Neural cell (in vitro differentiated cells): ENCODE results near the gene IHH. TPM values are rescaled to one million over a fixed set of nuclear protein-coding genes. Genes with fewer than 3 reads are reported as not detected.

ENCODE experiments used
- H2AFZ ChIP-seq: fragments of 200-600, 300-800 bp; sonication (generic), shearing (Covaris generic); 2 replicates; pipeline ENCODE4 v1.6.0; 2014; ENCODE audit warnings: low read depth, mild to moderate bottlenecking, antibody characterized with exemption, low read length, moderate library complexity
- H3F3A ChIP-seq: fragments of 200-600 bp; shearing (Covaris generic); 2 replicates; pipeline ENCODE4 v1.6.1; 2016; ENCODE audit warnings: mild to moderate bottlenecking, moderate library complexity, mixed read lengths, antibody characterized with exemption, low read length; ENCODE audit not compliant: insufficient read depth, poor library complexity, severe bottlenecking
- H3K27ac ChIP-seq: fragments of 200-600, 300-800 bp; sonication (generic), shearing (Covaris generic); 2 replicates; pipeline ENCODE4 v1.5.1; 2014; ENCODE audit warnings: mild to moderate bottlenecking, low read length, moderate library complexity
- H3K27me3 ChIP-seq: fragments of 300-800, 200-600 bp; sonication (generic), shearing (Covaris generic); 2 replicates; pipeline ENCODE4 v1.6.0; 2014; ENCODE audit warnings: mild to moderate bottlenecking, low read depth, low read length, moderate library complexity; ENCODE audit not compliant: insufficient read depth
- H3K36me3 ChIP-seq: fragments of 300-800, 200-600 bp; sonication (generic), shearing (Covaris generic); 2 replicates; pipeline ENCODE4 v1.5.1; 2014; ENCODE audit warnings: mild to moderate bottlenecking, antibody characterized with exemption, low read length, moderate library complexity; ENCODE audit not compliant: insufficient read depth
- H3K4me2 ChIP-seq: fragments of 300-800, 200-600 bp; sonication (generic), shearing (Covaris generic); 2 replicates; pipeline ENCODE4 v1.6.0; 2014; ENCODE audit warnings: mild to moderate bottlenecking, low read length
- H3K4me3 ChIP-seq: fragments of 300-800, 200-600 bp; sonication (generic), shearing (Covaris generic); 2 replicates; pipeline ENCODE4 v1.5.1; 2014; ENCODE audit warnings: mild to moderate bottlenecking, low read length, moderate library complexity
- H3K79me2 ChIP-seq: fragments of 200-600 bp; shearing (Covaris generic); replicated peaks from 2 replicates; pipeline ENCODE4 v1.6.0; 2014; ENCODE audit warnings: mild to moderate bottlenecking, low read length, moderate library complexity; ENCODE audit not compliant: insufficient read depth
- H3K9ac ChIP-seq: fragments of 300-800, 200-600 bp; sonication (generic), shearing (Covaris generic); 2 replicates; pipeline ENCODE4 v1.6.1; 2016; ENCODE audit warnings: mild to moderate bottlenecking, low read length, mixed read lengths
- H3K9me2 ChIP-seq: fragments of 200-600 bp; shearing (Covaris generic); 2 replicates; pipeline ENCODE4 v1.6.1; 2016; ENCODE audit warnings: mild to moderate bottlenecking, low read length, mixed read lengths; ENCODE audit not compliant: insufficient read depth
- H3K9me3 ChIP-seq: fragments of 200-600, 300-800 bp; sonication (generic), shearing (Covaris generic); 2 replicates; pipeline ENCODE4 v1.6.1; 2016; ENCODE audit warnings: mild to moderate bottlenecking, mixed run types, low read length, moderate library complexity, mixed read lengths
- H4K20me1 ChIP-seq: fragments of 200-600 bp; shearing (Covaris generic); 2 replicates; pipeline ENCODE4 v1.6.1; 2016; ENCODE audit warnings: mild to moderate bottlenecking, mixed run types; ENCODE audit not compliant: insufficient read depth
- CTCF ChIP-seq: fragments of 450-650 bp; IDR thresholded peaks from 2 replicates; pipeline ENCODE4 v1.5.1; 2014; ENCODE audit warnings: antibody characterized with exemption, mild to moderate bottlenecking, moderate library complexity; ENCODE audit not compliant: poor library complexity, severe bottlenecking
- EP300 ChIP-seq: fragments of 450-650 bp; conservative IDR thresholded peaks from 2 replicates; pipeline ENCODE4 v1.6.1; 2014; ENCODE audit warnings: antibody characterized with exemption, mild to moderate bottlenecking, moderate library complexity; ENCODE audit not compliant: poor library complexity, severe bottlenecking
- EZH2 ChIP-seq: fragments of 200-600, 300-800 bp; shearing (Covaris generic), sonication (generic); IDR thresholded peaks from 2 replicates; pipeline ENCODE4 v1.6.1; 2014; ENCODE audit warnings: antibody characterized with exemption, low read length, borderline replicate concordance, mild to moderate bottlenecking; ENCODE audit not compliant: insufficient read depth, poor library complexity, severe bottlenecking
- MXI1 ChIP-seq: fragments of 450-650 bp; conservative IDR thresholded peaks from 2 replicates; pipeline ENCODE4 v1.6.1; 2014; ENCODE audit warnings: antibody characterized with exemption, mild to moderate bottlenecking; ENCODE audit not compliant: poor library complexity, severe bottlenecking
- POLR2AphosphoS5 ChIP-seq: IDR thresholded peaks from 2 replicates; pipeline ENCODE4 v1.6.1; 2012
- RAD21 ChIP-seq: fragments of 450-650 bp; conservative IDR thresholded peaks from 2 replicates; pipeline ENCODE4 v1.6.1; 2014; ENCODE audit warnings: antibody characterized with exemption, mild to moderate bottlenecking, moderate library complexity
- REST ChIP-seq: IDR thresholded peaks from 2 replicates; pipeline ENCODE4 v1.6.1; 2012; ENCODE audit warnings: borderline replicate concordance
- SMC3 ChIP-seq: fragments of 450-650 bp; conservative IDR thresholded peaks from 2 replicates; pipeline ENCODE4 v1.6.1; 2014; ENCODE audit warnings: antibody characterized with exemption, mild to moderate bottlenecking, moderate library complexity; ENCODE audit not compliant: poor library complexity
- TAF1 ChIP-seq: IDR thresholded peaks from 2 replicates; pipeline ENCODE4 v1.6.1; 2012; ENCODE audit warnings: low read depth
- polyA plus RNA-seq: library from polyadenylated mRNA; depleted of rRNA; stranded (reverse); fragments of >200 nt; gene quantifications from 2 replicates; pipeline ENCODE4 v1.2.3, GENCODE V29; 2014

Gene IHH
- polyA plus RNA-seq, 1 donor from 2014 or later, result not detected

GRCh38 chr2:219028141-219028540 lies 32.6 kb downstream of the IHH start:
- TF ChIP-seq REST (no peak), EZH2 (no peak), TAF1 (no peak), POLR2AphosphoS5 (no peak), CTCF (no peak), EP300 (no peak)
- H3K27ac ChIP-seq, result no peak overlapping the region
- H3K36me3 ChIP-seq, result no peaks in the 10 kb centered on the region
- H2AFZ ChIP-seq, result no peak overlapping the region
- no peaks in the 10 kb centered on the region for H4K20me1 ChIP-seq
- no peak overlapping the region for H3K4me2 ChIP-seq
- no peaks in the 10 kb centered on the region for H3K9me2 ChIP-seq
- H3K9ac ChIP-seq, result no peak overlapping the region
- H3K9me3 ChIP-seq, result no peaks in the 10 kb centered on the region
- H3K27me3 ChIP-seq, result no peaks in the 10 kb centered on the region
- H3K4me3 ChIP-seq, result no peak overlapping the region
- no peaks in the 10 kb centered on the region for H3K79me2 ChIP-seq
- H3F3A ChIP-seq, result no peaks in the 10 kb centered on the region

GRCh38 chr2:219027511-219028055 lies 33.1 kb downstream of the IHH start:
- no peaks in the 10 kb centered on the region for H4K20me1 ChIP-seq
- H3K9me2 ChIP-seq, result no peaks in the 10 kb centered on the region
- TF ChIP-seq REST (no peak), RAD21 (no peak), SMC3 (no peak), TAF1 (no peak), MXI1 (no peak), EZH2 (no peak), EP300 (no peak), CTCF (no peak), POLR2AphosphoS5 (no peak)
- H3K9ac ChIP-seq, result no peak overlapping the region
- H3K27ac ChIP-seq, result no peak overlapping the region
- no peaks in the 10 kb centered on the region for H3K79me2 ChIP-seq
- H3K27me3 ChIP-seq, result no peaks in the 10 kb centered on the region
- no peak overlapping the region for H2AFZ ChIP-seq
- no peak overlapping the region for H3K4me2 ChIP-seq
- no peaks in the 10 kb centered on the region for H3K9me3 ChIP-seq
- H3F3A ChIP-seq, result no peaks in the 10 kb centered on the region
- no peaks in the 10 kb centered on the region for H3K36me3 ChIP-seq
- H3K4me3 ChIP-seq, result no peak overlapping the region
